GM12878 (cell line): ENCODE data around the gene AFG1L. TPM values are rescaled to one million over a fixed set of nuclear protein-coding genes. Genes with fewer than 3 reads are reported as not detected.

Experiments
- ATAC-seq: fragments of 200-7000 bp; cut with Tn5 transposase; 3 replicates; pipeline ENCODE4 v1.9.1; 2020; ENCODE audit warnings: mild to moderate bottlenecking, moderate library complexity
- BruUV-seq: library from RNA; stranded (reverse); fragments of 400-500 nt; replicated peaks from 2 replicates; lab custom pipeline; 2021; lab: Mats Ljungman, UMichigan
- CTCF ChIA-PET: fragments of 300-600 bp; sonication (Branson Sonifier 250); formaldehyde crosslinking; extraction: SDS; loops from one replicate; lab custom pipeline; 2021; ENCODE audit warnings: inconsistent platforms; lab: Yijun Ruan, JAX
- POLR2A ChIA-PET: fragments of 350-600 bp; formaldehyde crosslinking; extraction: SDS; loops from one replicate; lab custom pipeline; 2021; ENCODE audit warnings: inconsistent platforms; lab: Charles Lee
- RAD21 ChIA-PET: fragments of 300-600 bp; sonication (Branson Sonifier 250); formaldehyde crosslinking; loops from one replicate; lab custom pipeline; 2023; ENCODE audit warnings: antibody characterized with exemption; ENCODE audit not compliant: unreplicated experiment; lab: Charles Lee
- SMC1A ChIA-PET: fragments of 300-600 bp; sonication (Branson Sonifier 250); formaldehyde crosslinking; loops from one replicate; lab custom pipeline; 2023; ENCODE audit not compliant: unreplicated experiment, uncharacterized antibody; lab: Charles Lee
- DNase-seq: peaks from one replicate; pipeline ENCODE4 v3.0.0-alpha.2; 2011; ENCODE audit warnings: low read depth, low spot score
- FAIRE-seq: peaks from 3 replicates; lab custom pipeline; 2011; peaks lifted over from hg19 to GRCh38; lab: Jason Lieb, UNC
- H2AFZ ChIP-seq: 2 replicates; pipeline ENCODE4 v1.6.0; 2011; ENCODE audit warnings: low read depth, low read length, control low read depth; ENCODE audit not compliant: control insufficient read depth
- H3K27ac ChIP-seq: 2 replicates; pipeline ENCODE4 v1.5.1; 2011; ENCODE audit warnings: control low read depth; ENCODE audit not compliant: control insufficient read depth, insufficient read depth
- H3K27me3 ChIP-seq, 2 experiments: replicated peaks in 1 of 2; 2 replicates each; pipeline versions ENCODE4 v1.6.0 to v1.6.1; 2011; ENCODE audit warnings: low read length in 1 of 2; ENCODE audit not compliant: control insufficient read depth in 2 of 2, insufficient read depth in 2 of 2
- H3K36me3 ChIP-seq, 2 experiments: 2 replicates each; pipeline ENCODE4 v1.5.1; 2011; ENCODE audit warnings: low read length in 1 of 2; ENCODE audit not compliant: control insufficient read depth in 2 of 2, insufficient read depth in 2 of 2
- H3K4me1 ChIP-seq: 2 replicates; pipeline ENCODE4 v1.6.1; 2011; ENCODE audit warnings: mild to moderate bottlenecking, low read length, moderate library complexity, mixed read lengths; ENCODE audit not compliant: control insufficient read depth, insufficient read depth
- H3K4me2 ChIP-seq: 2 replicates; pipeline ENCODE4 v1.6.0; 2011; ENCODE audit warnings: control low read depth; ENCODE audit not compliant: control insufficient read depth, insufficient read depth
- H3K4me3 ChIP-seq: fragments of 200-600 bp; sonication (generic); 2 replicates; pipeline ENCODE4 v1.5.1; 2016
- H3K79me2 ChIP-seq: 2 replicates; pipeline ENCODE4 v1.6.0; 2011; ENCODE audit warnings: low read length; ENCODE audit not compliant: control insufficient read depth, insufficient read depth
- H3K9ac ChIP-seq: 2 replicates; pipeline ENCODE4 v1.8.0; 2011; ENCODE audit warnings: low read length, control low read depth, mixed read lengths; ENCODE audit not compliant: control insufficient read depth, insufficient read depth
- H3K9me3 ChIP-seq: replicated peaks from 3 replicates; pipeline ENCODE4 v1.5.1; 2011; ENCODE audit warnings: mild to moderate bottlenecking, low read length; ENCODE audit not compliant: control insufficient read depth, insufficient read depth
- H4K20me1 ChIP-seq: 2 replicates; pipeline ENCODE4 v1.6.0; 2011; ENCODE audit not compliant: control insufficient read depth, insufficient read depth
- ATF3 ChIP-seq: IDR thresholded peaks from 2 replicates; pipeline ENCODE4 v1.6.1; 2011; ENCODE audit warnings: low read depth, mild to moderate bottlenecking, low read length, moderate library complexity, borderline replicate concordance; ENCODE audit errors: extremely low read depth
- MEF2B ChIP-seq: fragments of 450-650 bp; IDR thresholded peaks from 2 replicates; pipeline ENCODE4 v1.6.1; 2018; ENCODE audit warnings: mild to moderate bottlenecking, moderate library complexity; ENCODE audit not compliant: partially characterized antibody, poor library complexity, severe bottlenecking
- NR2C1 ChIP-seq: fragments of 450-650 bp; IDR thresholded peaks from 2 replicates; pipeline ENCODE4 v1.6.1; 2017; ENCODE audit warnings: antibody characterized with exemption, mild to moderate bottlenecking, moderate library complexity
- RAD21 ChIP-seq: IDR thresholded peaks from 2 replicates; pipeline ENCODE4 v1.6.1; 2011; ENCODE audit warnings: mild to moderate bottlenecking, low read depth, low read length, moderate library complexity; ENCODE audit not compliant: insufficient read depth
- SP1 ChIP-seq: IDR thresholded peaks from one replicate; pipeline ENCODE4 v1.6.1; 2011; ENCODE audit warnings: low read depth, low read length
- WGBS: methylation state at CpG from one replicate; pipeline ENCODE4 v1.1.6; 2016; ENCODE audit warnings: low lambda C conversion rate; ENCODE audit not compliant: insufficient replicate concordance, insufficient coverage; ENCODE audit errors: missing lambda C conversion rate; 5-methylcytosine and 5-hydroxymethylcytosine counted together
- in situ Hi-C: fragments of 300-500 bp; cut with MboI; formaldehyde crosslinking; loops from 9 replicates; pipeline ENCODE4 v1.14.3; 2018; ENCODE audit warnings: mixed read lengths
- intact Hi-C: fragments of 100-400 bp; cut with micrococcal nuclease; formaldehyde crosslinking; loops from one replicate; pipeline ENCODE4 v1.14.2; 2022; ENCODE audit not compliant: unreplicated experiment
- polyA plus RNA-seq, 11 experiments: library from polyadenylated mRNA; depleted of rRNA in 4 of 11; unstranded in 6 of 11; stranded (reverse) in 5 of 11; fragments of >200 nt; fragmentation: Nextera tagmentation in 4 of 11; fragmentation: Illumina TruSeq in 1 of 11; extraction: Ambion mirVana in 4 of 11; extraction: Trizol in 1 of 11; gene quantifications; 1 replicate in 1 of 11; 2 replicates in 10 of 11; pipeline versions ENCODE4 v1.2.1 to v1.2.3, GENCODE V29; 2011 to 2016; ENCODE audit warnings: inconsistent platforms in 2 of 11, missing spikeins in 2 of 11, low read depth in 1 of 11
- total RNA-seq, 4 experiments: library from RNA; depleted of rRNA in 3 of 4; stranded (reverse); fragments of >200 nt in 3 of 4; fragmentation: Illumina TruSeq in 1 of 4; extraction: Trizol in 1 of 4; gene quantifications; 2 replicates each; pipeline versions ENCODE4 v1.2.1 to v1.2.3, GENCODE V29; 2013 to 2021

The AFG1L gene
- total and polyA plus RNA-seq, 10 of the 15 experiments (the other 5 are each of a cell fraction or from before 2014, with no cell fraction given) = 2.3 to 9.0 (median 4.3) TPM

GRCh38 chr6:108453601-108454185 lies 158.8 kb downstream of the AFG1L start:
- Histone ChIP-seq H2AFZ (no peak overlapping the region), H3K79me2 (no peaks in the 10 kb centered on the region), H3K4me3 (no peak overlapping the region), H3K9ac (no peak overlapping the region), H4K20me1 (no peaks in the 10 kb centered on the region), H3K4me1 (0 out of 2 replicates have a peak, but pooled peaks cover 3% of the 10 kb centered on the region), H3K36me3 (no peaks in the 10 kb centered on the region), H3K27me3 (no peaks in the 10 kb centered on the region; a peak in 1 of 4 replicates), H3K4me2 (no peak overlapping the region), H3K27ac (no peak overlapping the region), H3K9me3 (no peaks in the 10 kb centered on the region)
- no peak for FAIRE-seq
- intact Hi-C loops = no loop called here
- ChIA-PET RAD21 (no interaction called here), POLR2A (no interaction called here), CTCF (interaction anchor here (0.8 to 1.4 kb wide), 2 partner anchors 11 to 278 kb away, joined by 3 to 5 read pairs; no protein-coding TSS in a partner anchor), SMC1A (interaction anchor here (1.2 kb wide), 1 partner anchor 9 kb away, joined by 3 read pairs; no protein-coding TSS in a partner anchor)
- 100% methylated on average over 3 of the region's 3 CpGs for WGBS
- no peak for ATAC-seq
- no peak for DNase-seq
- TF ChIP-seq NR2C1 (no peak), RAD21 (0 out of 2 replicates have a peak, but pooled peaks have one; percentile 9)
- BruUV-seq = no TSS peak
- in situ Hi-C loops = no loop called here

GRCh38 chr6:108454356-108454755 lies 159.5 kb downstream of the AFG1L start:
- TF ChIP-seq MEF2B = no peak
- TF ChIP-seq SP1 = no peak
- TF ChIP-seq ATF3 = no peak
- TF ChIP-seq, all 136 proteins: peak for 0
- intact Hi-C loops (no loop called here), in situ Hi-C loops (no loop called here)
- FAIRE-seq (no peak), DNase-seq (no peak), ATAC-seq (no peak)
- CTCF ChIA-PET = interaction anchor here (0.8 to 1.4 kb wide), 2 partner anchors 12 to 279 kb away, joined by 3 to 5 read pairs; no protein-coding TSS in a partner anchor
- H3K9me3 ChIP-seq = no peaks in the 10 kb centered on the region
- RAD21 ChIA-PET = interaction anchor here (0.6 kb wide), 1 partner anchor 68 kb away, joined by 3 read pairs; no protein-coding TSS in a partner anchor
- H4K20me1 ChIP-seq = no peaks in the 10 kb centered on the region
- H3K9ac ChIP-seq = no peak overlapping the region
- no peak overlapping the region for H2AFZ ChIP-seq
- POLR2A ChIA-PET = no interaction called here
- H3K27me3 ChIP-seq = no peaks in the 10 kb centered on the region; a peak in 1 of 4 replicates
- H3K4me1 ChIP-seq = 0 out of 2 replicates have a peak, but pooled peaks cover 3% of the 10 kb centered on the region
- no peak overlapping the region for H3K4me3 ChIP-seq
- no peak overlapping the region for H3K27ac ChIP-seq
- SMC1A ChIA-PET = interaction anchor here (1.2 kb wide), 1 partner anchor 10 kb away, joined by 3 read pairs; no protein-coding TSS in a partner anchor
- no peaks in the 10 kb centered on the region for H3K36me3 ChIP-seq
- H3K79me2 ChIP-seq = no peaks in the 10 kb centered on the region
- no TSS peak for BruUV-seq
- WGBS = 100% methylated on average over 2 of the region's 2 CpGs
- no peak overlapping the region for H3K4me2 ChIP-seq
